ENCODE measurements around the gene MISP3.

GRCh38 chr19:14027856-14028450 lies 44.6 kb upstream of the MISP3 start, which contains the start of gene RLN3:
- TF ChIP-seq CTCF (IDR thresholded peaks at IDR 0.05) (no peak), POLR2A (IDR thresholded peaks at IDR 0.05) (no peak), POLR2AphosphoS5 (IDR thresholded peaks at IDR 0.05) (no peak)
